ENCODE data around the gene MYO7A.

Gene MYO7A

DNA sequence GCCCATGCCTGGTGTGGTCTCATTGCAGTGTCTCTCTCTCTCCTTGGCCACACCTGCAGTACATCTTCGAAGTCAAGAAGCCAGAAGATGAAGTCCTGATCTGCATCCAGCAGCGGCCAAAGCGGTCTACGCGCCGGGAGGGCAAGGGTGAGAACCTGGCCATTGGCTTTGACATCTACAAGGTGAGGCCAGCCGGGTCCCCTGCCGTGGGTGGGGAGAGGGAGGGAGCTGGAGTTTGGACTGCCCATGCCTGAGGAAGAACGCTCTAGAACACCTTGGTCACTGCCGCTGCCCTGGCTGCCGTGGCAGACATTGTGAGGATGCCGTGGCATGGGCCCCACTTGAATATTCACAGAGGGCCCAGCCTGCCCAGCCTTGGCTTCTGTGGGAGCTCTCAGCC is 9.1 kb upstream of the MYO7A start:
- H3K4me3 ChIP-seq (ENCODE audit: low read length): no peak overlapping the region
- DNase-seq (ENCODE audit: low read depth): no peak
- TF ChIP-seq, protein P1, sequence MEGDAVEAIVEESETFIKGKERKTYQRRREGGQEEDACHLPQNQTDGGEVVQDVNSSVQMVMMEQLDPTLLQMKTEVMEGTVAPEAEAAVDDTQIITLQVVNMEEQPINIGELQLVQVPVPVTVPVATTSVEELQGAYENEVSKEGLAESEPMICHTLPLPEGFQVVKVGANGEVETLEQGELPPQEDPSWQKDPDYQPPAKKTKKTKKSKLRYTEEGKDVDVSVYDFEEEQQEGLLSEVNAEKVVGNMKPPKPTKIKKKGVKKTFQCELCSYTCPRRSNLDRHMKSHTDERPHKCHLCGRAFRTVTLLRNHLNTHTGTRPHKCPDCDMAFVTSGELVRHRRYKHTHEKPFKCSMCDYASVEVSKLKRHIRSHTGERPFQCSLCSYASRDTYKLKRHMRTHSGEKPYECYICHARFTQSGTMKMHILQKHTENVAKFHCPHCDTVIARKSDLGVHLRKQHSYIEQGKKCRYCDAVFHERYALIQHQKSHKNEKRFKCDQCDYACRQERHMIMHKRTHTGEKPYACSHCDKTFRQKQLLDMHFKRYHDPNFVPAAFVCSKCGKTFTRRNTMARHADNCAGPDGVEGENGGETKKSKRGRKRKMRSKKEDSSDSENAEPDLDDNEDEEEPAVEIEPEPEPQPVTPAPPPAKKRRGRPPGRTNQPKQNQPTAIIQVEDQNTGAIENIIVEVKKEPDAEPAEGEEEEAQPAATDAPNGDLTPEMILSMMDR (conservative IDR thresholded peaks at IDR 0.05; ENCODE audit: low read length): no peak

DNA sequence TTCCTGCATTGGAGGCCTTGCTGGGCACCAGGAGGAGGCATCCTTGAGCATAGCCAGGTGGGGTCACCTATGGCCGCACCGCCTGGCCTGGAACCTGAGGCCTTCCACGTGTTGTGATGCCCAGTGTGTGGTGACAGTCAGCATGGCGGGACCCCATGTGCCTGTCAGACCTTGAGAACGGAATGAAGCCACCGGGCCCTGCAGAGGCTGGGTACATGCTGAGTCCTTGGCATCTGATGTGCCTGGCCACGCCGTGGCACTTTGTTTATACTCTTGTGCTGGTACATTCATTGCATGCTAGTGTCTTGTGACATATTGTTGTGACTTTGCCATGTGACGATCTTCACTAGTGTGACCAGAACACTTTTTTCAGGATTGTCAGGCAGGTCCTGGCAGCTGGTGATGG is 8.5 kb upstream of the MYO7A start:
- DNase-seq (ENCODE audit: low read depth): no peak
- H3K4me3 ChIP-seq (ENCODE audit: low read length): no peak overlapping the region
- TF ChIP-seq, protein P1 (conservative IDR thresholded peaks at IDR 0.05; ENCODE audit: low read length): no peak

DNA sequence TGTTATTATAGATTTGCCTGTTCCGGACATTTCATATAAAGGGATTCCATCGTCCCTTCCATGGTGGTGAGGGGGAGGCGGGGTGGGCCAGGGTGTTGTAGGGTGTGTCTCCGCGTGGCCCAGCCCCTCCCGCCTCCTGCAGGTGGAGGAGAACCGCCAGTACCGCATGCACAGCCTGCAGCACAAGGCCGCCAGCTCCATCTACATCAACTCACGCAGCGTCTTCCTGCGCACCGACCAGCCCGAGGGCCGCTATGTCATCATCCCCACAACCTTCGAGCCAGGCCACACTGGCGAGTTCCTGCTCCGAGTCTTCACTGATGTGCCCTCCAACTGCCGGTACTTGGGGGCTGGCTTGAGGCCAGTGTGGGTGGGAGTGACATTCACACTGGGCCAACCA is 7.5 kb upstream of the MYO7A start:
- DNase-seq (ENCODE audit: low read depth): no peak
- H3K4me3 ChIP-seq (ENCODE audit: low read length): no peak overlapping the region
- TF ChIP-seq, protein P1 (conservative IDR thresholded peaks at IDR 0.05; ENCODE audit: low read length): no peak

DNA sequence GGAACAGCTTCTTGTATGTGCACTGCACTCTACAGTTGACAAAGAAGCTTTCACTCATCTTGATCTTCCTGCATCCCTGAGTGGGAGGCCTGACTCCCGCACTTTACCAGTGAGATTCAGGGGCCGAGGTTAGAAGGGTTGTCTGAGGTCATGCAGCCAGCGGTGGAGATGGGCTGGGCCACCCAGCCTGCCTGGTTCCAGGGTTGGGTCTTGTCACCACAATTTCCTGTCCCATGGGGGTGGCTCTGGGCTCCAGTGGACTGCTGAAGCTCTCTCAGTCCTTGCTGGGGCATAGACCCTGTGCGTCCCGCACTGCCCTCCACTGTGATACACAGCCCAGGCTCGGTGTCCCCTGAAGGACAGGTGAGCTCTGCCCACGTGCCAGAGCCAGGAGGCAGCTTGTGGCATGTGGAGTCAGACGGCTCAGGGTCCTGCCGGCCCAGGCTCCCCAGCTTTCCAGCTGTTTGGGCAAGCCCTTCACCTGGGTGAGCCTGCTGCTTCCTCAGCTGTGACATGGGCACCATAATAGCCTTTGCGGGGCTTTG is 6.9 kb upstream of the MYO7A start:
- TF ChIP-seq, protein P1 (conservative IDR thresholded peaks at IDR 0.05; ENCODE audit: low read length): no peak
- no peak for DNase-seq (ENCODE audit: low read depth)
- H3K4me3 ChIP-seq (ENCODE audit: low read length): no peak overlapping the region

- TF ChIP-seq, protein P1 (conservative IDR thresholded peaks at IDR 0.05; ENCODE audit: low read length): no peak
- no peak for DNase-seq (ENCODE audit: low read depth)
- no peak overlapping the region for H3K4me3 ChIP-seq (ENCODE audit: low read length)
Measured at GRCh38 chr11:77121876-77122575, 6.0 kb upstream of the MYO7A start.

DNA sequence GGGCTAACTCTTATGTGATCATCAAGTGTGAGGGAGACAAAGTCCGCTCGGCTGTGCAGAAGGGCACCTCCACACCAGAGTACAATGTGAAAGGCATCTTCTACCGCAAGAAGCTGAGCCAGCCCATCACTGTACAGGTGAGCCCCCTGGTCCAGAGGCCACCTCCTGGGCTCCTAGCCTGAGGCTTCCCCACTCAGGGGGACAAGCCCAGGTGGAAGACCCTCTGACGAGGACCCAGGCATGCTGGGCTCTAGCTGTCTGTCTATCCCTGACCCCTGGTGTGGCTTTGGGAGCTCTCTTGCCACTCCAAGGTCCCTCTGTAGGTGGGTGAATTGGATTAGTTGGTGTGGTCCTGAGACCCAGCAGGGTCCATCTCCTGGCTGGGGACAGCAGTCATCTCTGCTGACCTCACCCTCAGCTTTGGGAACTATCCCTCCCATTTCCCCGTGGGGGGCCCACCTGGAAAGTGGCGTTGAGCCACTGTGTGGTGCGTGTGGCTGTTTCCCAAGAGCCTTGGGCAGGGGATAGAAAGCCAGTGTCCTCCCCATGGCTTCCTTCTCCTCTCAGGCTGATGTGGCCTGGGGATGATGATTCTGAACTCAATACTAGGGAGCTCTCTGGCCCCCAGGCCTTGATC is 5.4 kb upstream of the MYO7A start:
- TF ChIP-seq, protein P1 (conservative IDR thresholded peaks at IDR 0.05; ENCODE audit: low read length): no peak
- no peak overlapping the region for H3K4me3 ChIP-seq (ENCODE audit: low read length)
- DNase-seq (ENCODE audit: low read depth): no peak

GRCh38 chr11:77123591-77123990 is 4.5 kb upstream of the MYO7A start:
- DNase-seq (ENCODE audit: low read depth): no peak
- TF ChIP-seq, protein P1 (conservative IDR thresholded peaks at IDR 0.05; ENCODE audit: low read length): no peak

More at GRCh38 chr11:77123591-77123990, 4.5 kb upstream of the MYO7A start:
- no peak overlapping the region for H3K4me3 ChIP-seq (ENCODE audit: low read length)

Measured in AG10803 (cell line).